H1 (cell line): ENCODE data around the gene TTC3. TPM values are rescaled to one million over a fixed set of nuclear protein-coding genes. Genes with fewer than 3 reads are reported as not detected.

Source experiments
- CTCF ChIA-PET: fragments of 300-600 bp; sonication (Branson Sonifier 250); formaldehyde crosslinking; loops from one replicate; lab custom pipeline; 2021; ENCODE audit not compliant: partially characterized antibody; lab: Charles Lee
- POLR2A ChIA-PET: fragments of 300-600 bp; sonication (Branson Sonifier 250); formaldehyde crosslinking; loops from one replicate; lab custom pipeline; 2021; ENCODE audit warnings: inconsistent platforms; ENCODE audit not compliant: partially characterized antibody; lab: Charles Lee
- DNase-seq, 2 experiments: peaks; one replicate each; pipeline versions ENCODE4 v3.0.0 to v3.0.0-alpha.2; 2010 to 2022; ENCODE audit warnings: low spot score in 2 of 2, low read depth in 1 of 2, mixed read lengths in 1 of 2
- FAIRE-seq: peaks from 2 replicates; lab custom pipeline; 2011; peaks lifted over from hg19 to GRCh38; lab: Jason Lieb, UNC
- H2AFZ ChIP-seq: 2 replicates; pipeline ENCODE4 v1.8.1; 2012; ENCODE audit warnings: low read length, inconsistent platforms
- H2AK5ac ChIP-seq: 2 replicates; pipeline ENCODE4 v1.6.1; 2013; ENCODE audit warnings: low read depth, low read length
- H2BK120ac ChIP-seq: replicated peaks from 2 replicates; pipeline ENCODE3; 2013; ENCODE audit warnings: low read depth, low read length, inconsistent platforms
- H2BK12ac ChIP-seq: 2 replicates; pipeline ENCODE4 v1.6.1; 2013; ENCODE audit warnings: low read depth, low read length
- H2BK15ac ChIP-seq: 2 replicates; pipeline ENCODE4 v1.6.1; 2013; ENCODE audit warnings: low read length
- H2BK20ac ChIP-seq: 2 replicates; pipeline ENCODE4 v1.6.1; 2013; ENCODE audit warnings: low read length
- H2BK5ac ChIP-seq: 2 replicates; pipeline ENCODE4 v1.6.1; 2013; ENCODE audit warnings: low read depth, low read length
- H3K14ac ChIP-seq: 2 replicates; pipeline ENCODE4 v1.6.1; 2013; ENCODE audit warnings: inconsistent platforms; ENCODE audit not compliant: insufficient read length
- H3K18ac ChIP-seq: 2 replicates; pipeline ENCODE4 v1.6.1; 2013; ENCODE audit warnings: low read length; ENCODE audit errors: extremely low read depth
- H3K23ac ChIP-seq: 2 replicates; pipeline ENCODE4 v1.6.1; 2013; ENCODE audit warnings: inconsistent platforms; ENCODE audit not compliant: insufficient read length
- H3K23me2 ChIP-seq: 2 replicates; pipeline ENCODE4 v1.6.1; 2013; ENCODE audit warnings: low read depth, low read length
- H3K27ac ChIP-seq: 2 replicates; pipeline ENCODE4 v1.6.1; 2011; ENCODE audit warnings: low read depth, low read length, inconsistent platforms
- H3K27me3 ChIP-seq, 4 experiments: replicated peaks in 1 of 4; 1 replicate in 1 of 4; 2 replicates in 3 of 4; pipeline versions ENCODE4 v1.6.1 to v1.8.1; 2011 to 2013; ENCODE audit warnings: low read length in 3 of 4, mild to moderate bottlenecking in 3 of 4, inconsistent platforms in 2 of 4, mixed read lengths in 2 of 4, moderate library complexity in 1 of 4; ENCODE audit not compliant: control insufficient read depth in 3 of 4, insufficient read depth in 3 of 4; ENCODE audit errors: extremely low read depth in 1 of 4
- H3K36me3 ChIP-seq, 4 experiments: 2 replicates each; pipeline versions ENCODE4 v1.6.1 to v1.8.1; 2011 to 2013; ENCODE audit warnings: mild to moderate bottlenecking in 4 of 4, low read length in 3 of 4, moderate library complexity in 2 of 4, control low read depth in 1 of 4, inconsistent platforms in 1 of 4; ENCODE audit not compliant: insufficient read depth in 4 of 4, control insufficient read depth in 2 of 4
- H3K4ac ChIP-seq: replicated peaks from 2 replicates; pipeline ENCODE3; 2013; ENCODE audit warnings: low read length, low read depth, mixed read lengths, inconsistent platforms; ENCODE audit not compliant: insufficient read length
- H3K4me1 ChIP-seq, 4 experiments: replicated peaks in 1 of 4; 1 replicate in 1 of 4; 2 replicates in 3 of 4; pipeline versions ENCODE4 v1.6.1 to v1.8.1; 2011 to 2013; ENCODE audit warnings: low read length in 3 of 4, inconsistent platforms in 2 of 4, mixed read lengths in 1 of 4; ENCODE audit not compliant: insufficient read depth in 4 of 4, control insufficient read depth in 3 of 4
- H3K4me2 ChIP-seq, 2 experiments: 2 replicates each; pipeline versions ENCODE4 v1.6.1 to v1.8.1; 2011 to 2013; ENCODE audit warnings: low read depth in 2 of 2, low read length in 2 of 2, control low read depth in 1 of 2, inconsistent platforms in 1 of 2, mild to moderate bottlenecking in 1 of 2; ENCODE audit not compliant: insufficient read depth in 1 of 2
- H3K4me3 ChIP-seq, 4 experiments: fragments of 200-600, 300-600 bp in 1 of 4; sonication (generic), shearing (Covaris generic), sonication (Bioruptor Twin) in 1 of 4; 2 replicates each; pipeline versions ENCODE4 v1.5.1 to v1.8.1; 2011 to 2016; ENCODE audit warnings: low read length in 4 of 4, low read depth in 3 of 4, control low read depth in 2 of 4, inconsistent platforms in 2 of 4, mild to moderate bottlenecking in 2 of 4, mixed read lengths in 1 of 4, moderate library complexity in 1 of 4; ENCODE audit not compliant: insufficient read depth in 2 of 4; ENCODE audit errors: extremely low read depth in 1 of 4
- H3K56ac ChIP-seq: replicated peaks from 2 replicates; pipeline ENCODE3; 2013; ENCODE audit warnings: low read depth, mild to moderate bottlenecking, mixed read lengths, low read length, inconsistent platforms; ENCODE audit not compliant: insufficient read length
- H3K79me1 ChIP-seq: 2 replicates; pipeline ENCODE4 v1.6.1; 2013; ENCODE audit warnings: low read depth, low read length, control low read depth
- H3K79me2 ChIP-seq, 2 experiments: 2 replicates each; pipeline versions ENCODE4 v1.6.1 to v1.8.1; 2012 to 2013; ENCODE audit warnings: low read length in 2 of 2, mild to moderate bottlenecking in 2 of 2, inconsistent platforms in 1 of 2; ENCODE audit not compliant: insufficient read depth in 2 of 2, control insufficient read depth in 1 of 2
- H3K9ac ChIP-seq, 4 experiments: replicated peaks in 1 of 4; 1 replicate in 1 of 4; 2 replicates in 3 of 4; pipeline versions ENCODE4 v1.6.1 to v1.8.1; 2011 to 2013; ENCODE audit warnings: low read depth in 3 of 4, low read length in 3 of 4, control low read depth in 2 of 4, mild to moderate bottlenecking in 2 of 4, moderate library complexity in 2 of 4, inconsistent platforms in 1 of 4; ENCODE audit errors: extremely low read depth in 1 of 4
- H3K9me3 ChIP-seq, 2 experiments: 2 replicates each; pipeline versions ENCODE4 v1.6.1 to v1.8.1; 2012 to 2013; ENCODE audit warnings: mild to moderate bottlenecking in 2 of 2, moderate library complexity in 2 of 2, control low read depth in 1 of 2, inconsistent platforms in 1 of 2, low read depth in 1 of 2, low read length in 1 of 2, mixed read lengths in 1 of 2; ENCODE audit not compliant: insufficient read depth in 2 of 2
- H4K20me1 ChIP-seq, 2 experiments: replicated peaks in 1 of 2; 2 replicates each; pipeline versions ENCODE3 to v1.8.1; 2011 to 2013; ENCODE audit warnings: inconsistent platforms in 2 of 2, low read length in 2 of 2, mild to moderate bottlenecking in 1 of 2; ENCODE audit not compliant: insufficient read depth in 2 of 2, control insufficient read depth in 1 of 2
- H4K5ac ChIP-seq: 2 replicates; pipeline ENCODE4 v1.6.1; 2013; ENCODE audit warnings: low read length, low read depth, mixed read lengths, inconsistent platforms; ENCODE audit not compliant: insufficient read length
- H4K8ac ChIP-seq: 2 replicates; pipeline ENCODE4 v1.8.0; 2013; ENCODE audit warnings: mild to moderate bottlenecking, moderate library complexity, low read length, inconsistent platforms; ENCODE audit not compliant: insufficient read depth; ENCODE audit errors: extremely low read depth
- H4K91ac ChIP-seq: replicated peaks from 2 replicates; pipeline ENCODE3; 2013; ENCODE audit warnings: low read length, mixed read lengths, inconsistent platforms; ENCODE audit not compliant: insufficient read length
- BRCA1 ChIP-seq: IDR thresholded peaks from 2 replicates; pipeline ENCODE4 v1.6.1; 2012; ENCODE audit warnings: low read depth, low read length, improper control_type of control experiment
- CTBP2 ChIP-seq: IDR thresholded peaks from 2 replicates; pipeline ENCODE4 v1.7.0; 2011; ENCODE audit warnings: borderline replicate concordance, mild to moderate bottlenecking, moderate library complexity, mixed read lengths, low read length; ENCODE audit not compliant: insufficient read depth, insufficient read length
- HDAC6 ChIP-seq: IDR thresholded peaks from one replicate; pipeline ENCODE4 v1.7.1; 2012; ENCODE audit warnings: low read depth, mild to moderate bottlenecking, inconsistent platforms, low read length, moderate library complexity
- JUND ChIP-seq: IDR thresholded peaks from 2 replicates; pipeline ENCODE4 v1.6.1; 2011; ENCODE audit warnings: mild to moderate bottlenecking, improper control_type of control experiment, low read length
- POU5F1 ChIP-seq: IDR thresholded peaks from 2 replicates; pipeline ENCODE4 v1.6.1; 2011; ENCODE audit warnings: low read depth, mild to moderate bottlenecking, low read length, moderate library complexity
- RNF2 ChIP-seq: fragments of 200-900, 300-1000 bp; sonication (generic); IDR thresholded peaks from 2 replicates; pipeline ENCODE4 v1.7.1; 2016; ENCODE audit warnings: borderline replicate concordance, low read depth, mild to moderate bottlenecking, antibody characterized with exemption, low read length; ENCODE audit not compliant: poor library complexity, severe bottlenecking; ENCODE audit errors: missing control alignments
- RXRA ChIP-seq: IDR thresholded peaks from 2 replicates; pipeline ENCODE4 v1.6.1; 2011; ENCODE audit warnings: low read depth, mild to moderate bottlenecking, low read length, moderate library complexity; ENCODE audit not compliant: insufficient read depth
- SIN3A ChIP-seq, 2 experiments: IDR thresholded peaks in 1 of 2; conservative IDR thresholded peaks in 1 of 2; 2 replicates each; pipeline ENCODE4 v1.6.1; 2011 to 2012; ENCODE audit warnings: low read length in 2 of 2, improper control_type of control experiment in 1 of 2, low read depth in 1 of 2, mild to moderate bottlenecking in 1 of 2
- SIX5 ChIP-seq: IDR thresholded peaks from 2 replicates; pipeline ENCODE4 v1.6.1; 2011; ENCODE audit warnings: mild to moderate bottlenecking, low read depth, low read length
- SP1 ChIP-seq: IDR thresholded peaks from 2 replicates; pipeline ENCODE4 v1.6.1; 2011; ENCODE audit warnings: low read depth, low read length
- SP4 ChIP-seq: IDR thresholded peaks from 2 replicates; pipeline ENCODE4 v1.6.1; 2012; ENCODE audit warnings: low read length, inconsistent platforms
- WGBS, 2 experiments: shearing (Covaris generic) in 1 of 2; methylation state at CpG; one replicate each; pipeline versions ENCODE4 v1.1.6 to v1.1.7; 2013 to 2015; ENCODE audit warnings: low lambda C conversion rate in 2 of 2, mixed read lengths in 2 of 2, inconsistent platforms in 1 of 2, low coverage in 1 of 2, missing lambda C conversion rate in 1 of 2; ENCODE audit not compliant: insufficient replicate concordance in 2 of 2, insufficient coverage in 1 of 2, insufficient read length in 1 of 2; ENCODE audit errors: extremely low coverage in 1 of 2, missing lambda C conversion rate in 1 of 2; 5-methylcytosine and 5-hydroxymethylcytosine counted together
- polyA plus RNA-seq, 7 experiments: library from polyadenylated mRNA; depleted of rRNA in 3 of 7; stranded (reverse) in 5 of 7; unstranded in 2 of 7; fragments of >200 nt in 5 of 7; fragments of 200-250 nt in 2 of 7; gene quantifications; 1 replicate in 5 of 7; 2 replicates in 1 of 7; 4 replicates in 1 of 7; pipeline versions ENCODE4 v1.2.1 to v1.2.3, GENCODE V29; 2011 to 2013; ENCODE audit warnings: missing spikeins in 2 of 7, mixed read lengths in 2 of 7
- total RNA-seq: library from RNA; stranded (reverse); fragmentation: NEBNext Ultra II Directional; extraction: Animal tissue kit (Norgen Biotek cat#: 25700); gene quantifications from 2 replicates; pipeline ENCODE4 v1.2.1, GENCODE V29; 2021
- TF ChIP-seq, protein P1 (sequence below): IDR thresholded peaks from 2 replicates; pipeline ENCODE4 v1.6.1; 2012; ENCODE audit warnings: inconsistent platforms

TTC3 gene
- total and polyA plus RNA-seq, 2 of the 8 experiments (the other 6 are each of a cell fraction or from before 2014, with no cell fraction given): 11.0 to 36.2 TPM

DNA sequence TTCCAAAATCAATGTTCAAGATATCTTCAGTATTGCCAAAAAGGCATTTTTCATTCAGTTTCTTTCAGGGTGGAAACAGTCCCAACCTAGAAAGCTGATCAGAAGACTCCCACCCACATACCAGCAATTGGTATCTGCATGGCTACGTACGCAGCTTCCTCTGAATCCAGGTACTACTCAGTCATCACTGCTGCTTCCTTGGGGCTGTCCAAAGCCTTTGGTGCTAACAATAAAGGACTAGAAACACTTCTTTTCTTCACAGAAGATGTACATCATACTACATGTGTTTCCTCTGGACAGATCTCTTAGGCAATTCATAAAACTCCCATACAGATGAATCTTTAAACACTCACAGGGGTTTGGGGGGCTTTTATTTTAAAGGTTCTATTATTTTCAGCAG is 164.3 kb downstream of the TTC3 start:
- H3K27me3 ChIP-seq: no peaks in the 10 kb centered on the region
- peaks cover under 1 to 32% (median 6%) of the 10 kb centered on the region in 4 experiments; a peak in 6 of 8 replicates for H3K36me3 ChIP-seq
- no peak overlapping the region for H3K56ac ChIP-seq
- no peaks in the 10 kb centered on the region for H3K9me3 ChIP-seq
- no peak overlapping the region for H3K27ac ChIP-seq
- H3K79me1 ChIP-seq: peaks cover 10% of the 10 kb centered on the region
- FAIRE-seq (no peak), DNase-seq (no peak)
- WGBS, 2 experiments: 100% methylated on average over 2 of the region's 2 CpGs; no CpG with 5 or more reads in 1 of the 2 experiments
- no peak overlapping the region for H3K4me3 ChIP-seq
- H2AFZ ChIP-seq: no peak overlapping the region
- H4K20me1 ChIP-seq: peaks cover 5 to 10% of the 10 kb centered on the region in 2 experiments
- ChIA-PET CTCF (no interaction called here), POLR2A (no interaction called here)
- no peak overlapping the region for H3K4ac ChIP-seq
- no peaks in the 10 kb centered on the region for H3K23me2 ChIP-seq
- H3K4me1 ChIP-seq: no peaks in the 10 kb centered on the region
- peaks cover 3 to 20% of the 10 kb centered on the region in 2 experiments; a peak in 3 of 4 replicates for H3K79me2 ChIP-seq
- TF ChIP-seq RNF2: no peak
- TF ChIP-seq SIX5: no peak
- no peak for TF ChIP-seq SIN3A (conservative IDR thresholded peaks at IDR 0.05 in 1 of 2, IDR thresholded peaks at IDR 0.05 in 1 of 2; ENCODE audit: low read depth in 1 of 2, low read length in 2 of 2)
- TF ChIP-seq SP1: no peak
- TF ChIP-seq SP4: no peak
- no peak for TF ChIP-seq HDAC6
- TF ChIP-seq JUND: no peak
- TF ChIP-seq, protein P1, sequence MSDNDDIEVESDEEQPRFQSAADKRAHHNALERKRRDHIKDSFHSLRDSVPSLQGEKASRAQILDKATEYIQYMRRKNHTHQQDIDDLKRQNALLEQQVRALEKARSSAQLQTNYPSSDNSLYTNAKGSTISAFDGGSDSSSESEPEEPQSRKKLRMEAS: no peak
- no peak for TF ChIP-seq RXRA
- no peak for TF ChIP-seq BRCA1
- no peak for TF ChIP-seq CTBP2
- no peak for TF ChIP-seq POU5F1
- H4K8ac ChIP-seq: no peak overlapping the region
- H4K5ac ChIP-seq: no peak overlapping the region
- no peak overlapping the region for H3K14ac ChIP-seq
- H2AK5ac ChIP-seq: no peak overlapping the region
- no peak overlapping the region for H4K91ac ChIP-seq
- no peak overlapping the region for H3K18ac ChIP-seq
- no peak overlapping the region for H3K23ac ChIP-seq
- H2BK15ac ChIP-seq: no peak overlapping the region
- H3K9ac ChIP-seq: no peak overlapping the region
- no peak overlapping the region for H2BK12ac ChIP-seq
- H2BK120ac ChIP-seq: no peak overlapping the region
- H2BK20ac ChIP-seq: no peak overlapping the region
- no peak overlapping the region for H3K4me2 ChIP-seq
- H2BK5ac ChIP-seq: no peak overlapping the region
